ENCODE data around the gene DIP2B. TPM values are rescaled to one million over a fixed set of nuclear protein-coding genes. Genes with fewer than 3 reads are reported as not detected.
A peak's percentile ranks its signal among the peaks of the same experiment; 100 is the strongest.
"Not testable (repeated sequence)": the region's sequence is repeated elsewhere in the genome, so short reads cannot be mapped to it uniquely, and the experiment has no call there.

DIP2B gene
- total RNA-seq, 3 donors from 2014 or later (not counting 1 experiment from before 2014, with no cell fraction given): 17.2 to 23.2 (median 22.2) TPM

- peak; percentile 22 to 38 (median 35) for ATAC-seq
- Mint-ChIP-seq H3K27me3 (ENCODE audit: low read depth in 2 of 2) (no peaks in the 10 kb centered on the region), H3K4me1 (peaks cover 26 to 41% of the 10 kb centered on the region in 2 donors), H3K9me3 (no peaks in the 10 kb centered on the region), H3K36me3 (no peaks in the 10 kb centered on the region), H3K4me3 (peak overlapping the region; percentile 97), H3K27ac (peak overlapping the region; percentile 91 to 93)
- Histone ChIP-seq H3K4me3 (ENCODE audit: low read length) (peak overlapping the region; percentile 92), H3K36me3 (ENCODE audit: control insufficient read depth, insufficient read depth, low read length) (no peaks in the 10 kb centered on the region), H3K27me3 (ENCODE audit: control insufficient read depth, insufficient read depth, low read length) (no peaks in the 10 kb centered on the region), H3K4me1 (ENCODE audit: control insufficient read depth, insufficient read depth, low read length) (peaks cover 17% of the 10 kb centered on the region), H3K9me3 (ENCODE audit: control insufficient read depth, insufficient read depth, low read length) (no peaks in the 10 kb centered on the region), H3K27ac (ENCODE audit: low read length) (peak overlapping the region; percentile 35)
- WGBS (ENCODE audit: insufficient coverage): 17% methylated on average over 12 of the region's 13 CpGs
- intact Hi-C loops (cut with micrococcal nuclease): loop anchor here (1.0 to 5.0 kb wide), 5 partner anchors 60 to 587 kb away; a partner anchor contains a TSS
- peak; percentile 78 for TF ChIP-seq CTCF (IDR thresholded peaks at IDR 0.05)
- peak; percentile 26 to 78 for DNase-seq
Observed at GRCh38 chr12:50765095-50765911, 260.5 kb downstream of the DIP2B start.

- H3K36me3 Mint-ChIP-seq: no peaks in the 10 kb centered on the region
- 100% methylated on average over 2 of the region's 3 CpGs for WGBS (ENCODE audit: insufficient coverage)
- Histone ChIP-seq H3K27ac (ENCODE audit: low read length) (no peak overlapping the region), H3K4me3 (ENCODE audit: low read length) (no peak overlapping the region), H3K36me3 (ENCODE audit: control insufficient read depth, insufficient read depth, low read length) (peaks cover 3% of the 10 kb centered on the region), H3K9me3 (ENCODE audit: control insufficient read depth, insufficient read depth, low read length) (no peaks in the 10 kb centered on the region), H3K4me1 (ENCODE audit: control insufficient read depth, insufficient read depth, low read length) (peaks cover 10% of the 10 kb centered on the region), H3K27me3 (ENCODE audit: control insufficient read depth, insufficient read depth, low read length) (no peaks in the 10 kb centered on the region)
- no peaks in the 10 kb centered on the region for H3K27me3 Mint-ChIP-seq (ENCODE audit: low read depth in 2 of 2)
- H3K27ac Mint-ChIP-seq: no peak overlapping the region
- no peak overlapping the region for H3K4me3 Mint-ChIP-seq
- H3K9me3 Mint-ChIP-seq: no peaks in the 10 kb centered on the region
- intact Hi-C loops (cut with micrococcal nuclease): loop anchor here (5.0 kb wide), 1 partner anchor 159 kb away; a partner anchor contains a TSS
- no peak for DNase-seq
- no peak for ATAC-seq
- TF ChIP-seq CTCF (IDR thresholded peaks at IDR 0.05): no peak
- H3K4me1 Mint-ChIP-seq: peaks cover 25 to 43% of the 10 kb centered on the region in 2 donors
Observed at GRCh38 chr12:50768391-50768790, 263.6 kb downstream of the DIP2B start.

- intact Hi-C loops (cut with micrococcal nuclease): loop anchor here (5.0 kb wide), 1 partner anchor 158 kb away; a partner anchor contains a TSS
- not testable (repeated sequence) for H3K9me3 Mint-ChIP-seq; H3K36me3 Mint-ChIP-seq; H3K36me3 ChIP-seq (ENCODE audit: control insufficient read depth, insufficient read depth, low read length); H3K4me3 ChIP-seq (ENCODE audit: low read length); H3K27ac Mint-ChIP-seq; H3K27ac ChIP-seq (ENCODE audit: low read length); H3K27me3 Mint-ChIP-seq (ENCODE audit: low read depth in 2 of 2); H3K4me3 Mint-ChIP-seq; H3K9me3 ChIP-seq (ENCODE audit: control insufficient read depth, insufficient read depth, low read length); H3K27me3 ChIP-seq (ENCODE audit: control insufficient read depth, insufficient read depth, low read length); DNase-seq; H3K4me1 ChIP-seq (ENCODE audit: control insufficient read depth, insufficient read depth, low read length); ATAC-seq
- peaks cover 25 to 40% of the 10 kb centered on the region in 2 donors for H3K4me1 Mint-ChIP-seq
- WGBS (ENCODE audit: insufficient coverage): 75% methylated on average over 2 of the region's 2 CpGs
Observed at GRCh38 chr12:50768813-50769212, 264.0 kb downstream of the DIP2B start.

- H3K27ac Mint-ChIP-seq: peak overlapping the region in 1 of 2 donors; percentile 8
- H3K4me1 Mint-ChIP-seq: peaks cover 8 to 37% of the 10 kb centered on the region in 2 donors
- Histone ChIP-seq H3K4me3 (ENCODE audit: low read length) (no peak overlapping the region), H3K9me3 (ENCODE audit: control insufficient read depth, insufficient read depth, low read length) (no peaks in the 10 kb centered on the region), H3K4me1 (ENCODE audit: control insufficient read depth, insufficient read depth, low read length) (no peaks in the 10 kb centered on the region), H3K27ac (ENCODE audit: low read length) (no peak overlapping the region), H3K36me3 (ENCODE audit: control insufficient read depth, insufficient read depth, low read length) (peaks cover 3% of the 10 kb centered on the region), H3K27me3 (ENCODE audit: control insufficient read depth, insufficient read depth, low read length) (no peaks in the 10 kb centered on the region)
- intact Hi-C loops (cut with micrococcal nuclease): no loop called here
- no peak overlapping the region for H3K4me3 Mint-ChIP-seq
- ATAC-seq (no peak), DNase-seq (no peak)
- H3K27me3 Mint-ChIP-seq (ENCODE audit: low read depth in 2 of 2): no peaks in the 10 kb centered on the region
- 92% methylated on average over 5 of the region's 5 CpGs for WGBS (ENCODE audit: insufficient coverage)
- no peaks in the 10 kb centered on the region for H3K9me3 Mint-ChIP-seq
- no peak for TF ChIP-seq CTCF (IDR thresholded peaks at IDR 0.05)
- H3K36me3 Mint-ChIP-seq: no peaks in the 10 kb centered on the region
Observed at GRCh38 chr12:50771409-50771808, 266.6 kb downstream of the DIP2B start.

All from natural killer cell (primary cell).